ENCODE data around the gene AP1S1.
"Not testable (repeated sequence)": the region's sequence is repeated elsewhere in the genome, so short reads cannot be mapped to it uniquely, and the experiment has no call there.

The AP1S1 gene

DNA sequence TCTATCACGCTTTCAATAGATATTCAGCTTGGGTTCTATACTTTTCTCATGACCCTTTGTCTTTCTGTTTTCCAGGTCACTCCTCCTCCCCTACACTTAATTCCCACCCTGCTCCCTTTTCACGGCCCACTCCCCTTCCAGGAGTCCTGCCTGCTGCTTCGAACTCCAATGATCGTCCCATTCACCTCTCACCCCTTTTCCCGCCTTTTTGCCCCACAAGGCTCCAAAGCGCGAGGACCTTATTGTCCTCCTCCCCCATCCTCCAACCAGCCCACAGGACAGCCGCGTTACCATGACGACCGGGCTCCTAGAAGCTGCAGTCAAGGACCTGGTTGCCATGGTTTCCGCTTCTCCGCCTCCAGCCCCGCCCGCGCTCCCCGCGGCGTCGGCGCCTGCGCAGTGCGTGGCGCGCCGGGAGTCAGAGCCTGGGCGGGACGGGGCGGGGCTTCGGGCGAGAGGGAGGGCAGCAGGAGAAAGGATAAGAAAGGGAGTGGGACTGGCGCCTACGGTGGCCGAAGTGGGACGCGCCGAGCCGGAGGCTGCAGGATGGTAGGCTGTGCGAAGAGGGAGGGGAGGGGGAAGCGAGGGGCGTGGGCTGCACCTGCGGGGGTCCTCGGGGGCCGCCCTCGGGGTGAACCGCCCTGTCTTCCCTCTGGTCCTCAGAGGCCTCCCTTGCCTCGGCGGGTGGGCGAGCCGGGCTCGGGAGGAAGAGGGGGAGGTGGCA, at the start of gene AP1S1:
AP1S1 (plus strand) TSS at position 508 of the 724 bp plus-strand sequence; CDS start at position 547, 39 bp downstream.
- peak; percentile 99 for DNase-seq (ENCODE audit: low spot score)

DNA sequence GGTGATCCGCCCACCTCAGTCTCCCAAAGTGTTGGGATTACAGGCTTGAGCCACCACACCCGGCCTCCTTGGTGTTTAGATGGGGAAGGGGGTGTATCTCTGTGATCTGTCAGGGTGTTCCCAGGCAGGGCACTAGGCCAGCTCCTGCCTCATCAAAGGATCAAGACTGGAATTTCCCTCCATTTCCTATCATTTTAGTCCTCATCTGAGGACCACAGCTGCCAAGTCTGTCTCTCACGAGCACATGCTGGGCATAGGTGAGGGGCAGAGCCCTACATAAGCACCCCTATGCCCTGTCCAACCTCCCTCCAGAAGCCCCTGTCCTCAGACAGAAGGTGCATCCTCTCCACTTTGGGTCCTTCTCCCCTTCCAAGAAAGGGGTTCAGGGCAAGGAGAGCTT, 49.5 kb upstream of the AP1S1 start:
- no peak for DNase-seq (ENCODE audit: low spot score)

DNA sequence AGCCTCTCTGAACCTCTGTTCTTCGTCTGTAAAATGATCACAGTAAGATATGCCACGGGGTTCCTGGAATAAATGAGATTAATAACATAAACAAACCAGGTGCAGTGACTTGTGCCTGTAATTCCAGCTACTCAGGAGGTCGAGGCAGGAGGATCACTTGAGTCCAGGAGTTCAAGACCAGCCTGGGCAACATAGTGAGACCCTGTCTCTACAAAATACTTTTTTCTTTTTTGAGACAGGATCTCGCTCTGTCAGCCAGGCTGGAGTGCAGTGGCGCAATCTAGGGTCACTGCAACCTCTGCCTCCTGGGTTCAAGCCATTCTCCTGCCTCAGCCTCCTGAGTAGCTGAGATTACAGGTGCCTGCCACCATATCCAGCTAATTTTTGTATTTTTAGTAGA, 49.0 kb upstream of the AP1S1 start:
- DNase-seq (ENCODE audit: low spot score), result not testable (repeated sequence)

DNA sequence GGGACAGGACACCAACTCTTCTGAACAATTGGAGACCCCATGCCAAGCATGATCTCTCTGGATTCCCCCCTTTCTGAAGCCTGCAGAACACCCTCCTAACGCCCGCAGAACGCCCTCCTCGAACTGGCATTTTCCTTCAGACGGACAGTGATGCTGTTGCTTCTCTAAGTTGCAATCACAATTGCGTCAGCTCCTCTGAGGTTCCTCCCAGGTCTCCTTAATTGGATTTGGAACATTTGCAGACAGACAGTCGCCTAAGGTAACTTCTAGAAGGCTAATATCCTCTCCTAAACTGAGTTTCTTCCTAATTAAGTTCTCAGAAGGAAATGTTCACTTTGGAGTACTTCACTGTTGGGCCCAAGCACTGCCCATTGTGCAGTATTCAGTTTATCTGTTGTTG, 47.9 kb upstream of the AP1S1 start:
- no peak for DNase-seq (ENCODE audit: low spot score)

DNA sequence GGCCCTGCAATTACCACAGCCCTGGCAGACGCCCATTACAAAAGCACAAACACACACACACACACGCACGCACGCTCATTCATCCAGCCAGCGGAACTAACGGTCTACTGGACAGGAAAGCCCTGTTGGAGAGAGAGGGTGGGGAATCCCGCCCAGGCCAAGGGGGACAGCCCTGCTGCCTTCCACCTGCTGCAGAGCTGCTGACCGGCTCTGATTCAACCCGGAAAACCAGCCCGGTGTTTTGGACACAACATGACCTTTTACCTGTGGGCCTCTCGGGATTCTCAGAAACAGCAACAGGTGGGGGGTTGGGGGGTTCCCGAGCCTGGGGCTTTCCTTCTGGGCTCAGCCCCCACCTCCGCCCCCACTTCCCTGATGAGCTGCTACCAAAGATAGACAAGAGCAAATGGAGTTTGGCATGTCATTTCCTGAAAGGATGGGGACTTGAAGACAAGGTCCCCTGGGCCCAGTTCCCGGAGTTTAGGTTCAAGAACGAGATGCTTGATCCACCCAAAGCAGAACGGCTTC, 45.9 kb upstream of the AP1S1 start:
- peak; percentile 64 for DNase-seq (ENCODE audit: low spot score)

DNA sequence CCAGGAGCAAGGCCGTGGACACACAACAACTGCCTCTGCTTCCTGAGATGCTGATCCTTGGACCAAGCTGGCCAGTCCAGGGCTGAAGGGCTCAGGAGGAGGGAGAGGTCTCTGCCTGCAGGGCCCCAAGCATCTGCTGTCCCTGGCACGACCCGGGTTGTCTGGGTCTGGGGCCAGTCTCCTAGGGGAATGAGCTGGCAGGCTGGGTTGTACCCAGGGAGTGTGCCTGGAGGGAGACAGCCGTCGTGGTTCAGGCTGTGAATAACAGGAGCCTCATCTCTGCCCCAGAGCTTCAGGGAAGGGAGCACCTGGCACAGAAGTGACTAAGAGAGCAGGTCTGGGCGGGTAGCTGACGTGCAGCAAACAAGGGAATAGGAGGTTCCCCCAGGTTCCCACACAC, 45.3 kb upstream of the AP1S1 start:
- peak; percentile 22 for DNase-seq (ENCODE audit: low spot score)

GRCh38 chr7:101109368-101109767, 44.9 kb upstream of the AP1S1 start:
- no peak for DNase-seq (ENCODE audit: low spot score)

DNA sequence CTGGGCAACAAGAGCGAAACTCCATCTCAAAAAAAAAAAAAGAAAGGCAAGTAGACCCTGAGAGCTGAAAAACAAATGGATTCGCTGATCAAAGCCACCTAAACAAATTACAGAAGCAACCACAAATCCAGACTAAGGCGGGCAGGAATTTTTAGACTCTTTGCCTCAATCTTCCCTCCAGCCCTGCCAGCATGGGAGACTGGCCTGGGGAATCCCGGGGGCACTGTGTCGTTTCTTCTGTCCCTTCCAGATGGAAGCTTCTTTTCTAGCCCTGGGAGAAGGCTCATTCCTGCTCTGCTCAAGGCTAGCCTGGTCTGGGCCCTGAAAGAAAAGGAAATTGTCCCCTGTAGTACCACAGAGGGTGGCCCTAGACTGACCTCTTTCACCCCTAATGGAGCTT, 43.0 kb upstream of the AP1S1 start:
- no peak for DNase-seq (ENCODE audit: low spot score)

GRCh38 chr7:101112233-101112632, 42.0 kb upstream of the AP1S1 start:
- DNase-seq (ENCODE audit: low spot score), result no peak

- not testable (repeated sequence) for DNase-seq (ENCODE audit: low spot score)
Measured at GRCh38 chr7:101113140-101113539, 41.1 kb upstream of the AP1S1 start.

DNA sequence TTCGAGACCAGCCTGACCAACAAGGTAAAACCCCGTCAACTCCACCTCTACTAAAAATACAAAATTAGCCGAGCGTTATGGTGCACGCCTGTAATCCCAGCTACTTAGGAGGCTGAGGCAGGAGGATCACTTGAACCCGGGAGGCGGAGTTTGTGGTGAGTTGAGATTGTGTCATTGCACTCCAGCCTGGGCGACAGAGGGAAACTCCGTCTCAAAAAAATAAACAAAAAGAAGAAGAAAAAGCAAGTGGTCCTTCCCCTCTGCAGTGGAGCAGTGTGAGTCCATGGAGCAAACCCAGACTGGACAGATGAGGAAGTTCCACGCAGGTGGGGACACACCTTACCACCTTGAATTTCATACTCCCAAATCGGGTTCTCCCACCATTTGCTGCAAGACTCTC, 40.4 kb upstream of the AP1S1 start:
- DNase-seq (ENCODE audit: low spot score), result no peak

DNA sequence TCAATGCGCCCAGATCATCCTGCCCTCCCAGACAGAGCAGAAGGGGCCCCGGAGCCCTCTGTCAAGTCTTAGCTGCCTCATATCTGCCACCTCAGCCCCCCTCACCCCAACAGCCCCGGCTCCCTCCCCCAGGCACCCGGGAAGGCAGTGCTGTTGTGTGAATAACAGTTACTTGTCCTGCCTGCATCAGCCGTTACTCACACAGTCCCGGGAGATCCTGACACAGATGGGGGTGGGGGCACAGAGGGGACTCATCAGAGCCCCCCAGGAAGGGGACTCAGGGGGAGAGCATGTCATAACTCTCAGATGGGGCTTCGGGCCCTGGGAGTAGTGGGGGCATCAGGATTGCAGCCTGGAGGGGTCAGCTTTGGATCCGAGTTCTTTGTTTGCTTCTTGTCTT, 39.8 kb upstream of the AP1S1 start:
- DNase-seq (ENCODE audit: low spot score), result peak; percentile 41

- no peak for DNase-seq (ENCODE audit: low spot score)
Measured at GRCh38 chr7:101115215-101115614, 39.1 kb upstream of the AP1S1 start.

DNA sequence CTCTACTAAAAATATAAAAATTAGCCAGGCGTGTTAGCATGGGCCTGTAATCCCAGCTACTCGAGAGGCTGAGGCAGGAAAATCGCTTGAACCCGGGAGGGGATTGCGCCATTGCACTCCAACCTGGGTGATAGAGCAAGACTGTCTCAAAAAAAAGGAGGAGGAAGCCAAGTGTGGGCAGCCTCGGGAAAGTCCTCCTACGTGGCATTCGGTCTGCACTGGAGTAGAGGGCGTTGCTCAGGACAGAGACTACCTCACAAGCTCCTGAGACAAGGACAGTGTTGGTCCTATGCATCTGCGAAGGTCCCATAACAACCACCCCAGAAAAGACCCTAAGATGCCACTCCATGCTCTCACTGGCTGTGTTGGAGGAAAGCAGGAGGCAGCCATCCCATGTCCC, 37.4 kb upstream of the AP1S1 start:
- DNase-seq (ENCODE audit: low spot score), result no peak

DNA sequence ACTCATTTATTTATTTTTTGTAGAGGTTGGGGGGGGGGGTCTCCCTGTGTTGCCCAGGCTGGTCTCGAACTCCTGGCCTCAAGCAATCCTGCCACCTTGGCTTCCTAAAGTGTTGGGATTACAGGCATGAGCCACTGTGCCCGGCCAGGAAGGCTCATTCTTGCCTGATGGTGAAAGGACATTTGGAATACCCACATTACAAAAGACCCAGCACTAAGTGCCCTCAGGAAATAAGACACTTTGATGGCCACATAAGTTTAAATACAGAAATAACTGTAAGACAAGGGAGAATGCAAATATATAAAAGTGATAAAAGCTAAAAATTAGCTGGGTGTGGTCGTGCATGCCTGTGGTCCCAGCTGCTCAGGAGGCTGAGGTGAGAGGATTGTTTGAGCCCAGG, 35.4 kb upstream of the AP1S1 start:
- DNase-seq (ENCODE audit: low spot score), result no peak

DNA sequence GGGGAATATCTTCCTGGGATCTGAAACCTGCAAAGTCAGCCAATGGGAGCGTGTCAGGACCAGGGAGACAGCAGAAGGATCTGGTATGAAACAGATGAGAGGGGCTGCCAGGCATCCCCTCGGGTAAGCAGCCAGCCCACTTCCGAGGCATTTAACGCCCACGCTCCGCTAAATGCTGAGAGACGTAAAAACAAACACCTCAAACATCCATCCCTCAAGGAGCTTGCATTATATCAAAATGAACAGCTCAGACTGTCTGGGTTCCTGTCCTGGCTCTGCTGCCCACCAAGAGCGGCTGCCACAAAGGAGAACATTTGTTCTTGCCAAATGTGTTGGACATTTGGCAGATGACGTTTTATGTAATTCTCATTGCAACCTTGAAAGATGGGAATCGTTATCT, 34.4 kb upstream of the AP1S1 start:
- DNase-seq (ENCODE audit: low spot score), result no peak

DNA sequence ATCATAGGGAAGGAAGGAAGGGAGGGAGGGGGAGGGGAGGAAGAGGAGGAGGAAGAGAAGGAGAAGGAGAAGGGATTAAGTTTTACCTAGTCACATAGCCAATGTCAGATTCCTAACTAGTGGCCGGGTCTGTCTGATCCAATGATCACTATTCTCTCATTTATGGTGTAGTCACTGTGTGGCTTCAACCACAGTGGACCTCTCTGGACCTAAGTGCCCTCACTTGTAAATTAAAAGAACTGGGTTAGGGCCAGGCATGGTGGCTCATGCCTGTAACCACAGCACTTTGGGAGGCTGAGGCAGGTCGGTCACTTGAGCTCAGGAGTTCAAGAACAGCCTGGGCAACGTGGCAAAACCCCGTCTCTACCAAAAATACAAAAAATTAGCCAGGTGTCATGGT, 34.0 kb upstream of the AP1S1 start:
- no peak for DNase-seq (ENCODE audit: low spot score)

GRCh38 chr7:101121631-101121990, 32.7 kb upstream of the AP1S1 start:
- DNase-seq (ENCODE audit: low spot score), result not testable (repeated sequence)

GRCh38 chr7:101121991-101122932, 32.0 kb upstream of the AP1S1 start:
- peak; percentile 90 for DNase-seq (ENCODE audit: low spot score)

DNA sequence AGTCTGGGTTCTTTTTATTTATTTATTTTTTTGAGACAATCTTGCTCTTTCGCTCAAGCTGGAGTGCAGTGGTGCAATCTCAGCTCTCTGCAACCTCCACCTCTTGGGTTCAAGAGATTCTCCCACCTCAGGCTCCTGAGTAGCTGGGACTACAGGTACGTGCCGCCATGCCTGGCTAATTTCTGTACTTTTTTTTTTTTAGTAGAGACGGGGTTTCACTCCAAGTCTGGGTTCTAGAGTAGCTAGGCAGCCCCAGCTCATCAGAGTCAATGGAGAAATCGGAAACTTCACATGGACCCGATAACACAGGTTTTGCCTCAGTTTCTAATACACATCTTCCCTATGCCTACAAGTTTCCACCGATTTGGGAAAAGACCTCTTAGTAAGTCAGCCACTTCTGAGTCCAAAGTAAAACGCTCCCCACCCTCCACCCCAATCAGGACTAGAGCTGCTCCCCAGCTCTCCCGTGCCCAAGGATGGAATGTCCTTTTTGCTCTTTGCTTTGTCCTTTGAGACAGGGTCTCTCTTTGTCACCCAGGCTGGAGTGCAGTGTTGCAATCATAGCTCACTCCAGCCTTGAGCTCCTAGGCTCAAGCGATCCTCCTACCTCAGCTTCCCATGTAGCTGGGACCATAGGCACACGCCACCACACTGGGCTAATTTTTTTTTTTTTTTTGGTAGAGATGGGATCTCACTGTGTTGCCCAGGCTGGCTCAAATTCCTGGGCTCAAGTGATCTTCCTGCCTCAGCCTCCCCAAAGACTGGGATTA, 31.2 kb upstream of the AP1S1 start:
- no peak for DNase-seq (ENCODE audit: low spot score)

GRCh38 chr7:101123703-101124068, 30.6 kb upstream of the AP1S1 start:
- no peak for DNase-seq (ENCODE audit: low spot score)

DNA sequence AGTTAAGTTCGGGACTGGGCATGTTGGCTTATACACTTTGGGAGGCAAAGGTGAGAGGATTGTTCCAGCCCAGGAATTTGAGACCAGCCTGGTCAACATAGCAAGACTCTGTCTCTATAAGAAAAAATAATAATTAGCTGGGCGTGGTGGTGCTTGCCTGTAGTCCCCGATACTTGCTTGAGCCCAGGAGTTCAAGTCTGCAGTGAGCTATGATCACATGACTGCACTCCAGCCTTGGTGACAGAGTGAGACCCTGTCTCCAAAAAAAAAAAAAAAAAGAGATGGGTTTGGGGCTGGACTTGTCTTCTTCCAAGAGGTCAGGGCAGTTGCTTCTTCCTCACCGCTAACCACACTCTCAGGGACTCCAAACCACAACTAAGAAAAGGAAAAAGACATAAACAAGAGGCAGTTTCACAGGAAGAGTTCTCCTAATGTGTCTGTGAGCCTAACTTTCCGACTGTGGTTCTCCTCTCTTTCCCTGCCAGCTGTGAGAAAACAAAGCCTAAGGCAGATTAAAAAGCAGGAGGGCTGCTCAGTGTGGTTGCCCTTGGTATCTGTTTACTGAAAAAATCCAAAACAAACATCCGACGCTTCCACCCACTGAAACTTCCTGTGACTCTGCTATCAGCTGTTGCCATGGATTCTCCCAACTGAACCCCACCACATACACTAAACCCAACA, 29.8 kb upstream of the AP1S1 start:
- peak; percentile 75 for DNase-seq (ENCODE audit: low spot score)

Data from AG08395 (cell line).